Stimulated activated CD4-positive, alpha-beta T cell treated with anti-CD3 and anti-CD28 coated beads, TNF-alpha, amount 100 ng/mL, for 4 hours (primary cell): ENCODE measurements around the gene ADAM10.
"Not testable (repeated sequence)": the region's sequence is repeated elsewhere in the genome, so short reads cannot be mapped to it uniquely, and the experiment has no call there.

Experiments
- DNase-seq, 3 experiments: peaks; one replicate each; pipeline ENCODE4 v3.0.0-alpha.2; 2020; ENCODE audit warnings: low read depth in 3 of 3

The ADAM10 gene

GRCh38 chr15:58608129-58608590 is 141.3 kb downstream of the ADAM10 start:
- DNase-seq: no peak

- DNase-seq: no peak
These were observed 142.9 kb downstream of the ADAM10 start for GRCh38 chr15:58606577-58607080.

- no peak for DNase-seq
These were observed 143.5 kb downstream of the ADAM10 start for GRCh38 chr15:58605931-58606530.

GRCh38 chr15:58604455-58604923 is 145.0 kb downstream of the ADAM10 start:
- no peak for DNase-seq

GRCh38 chr15:58603927-58604326 is 145.6 kb downstream of the ADAM10 start:
- not testable (repeated sequence) for DNase-seq

- no peak for DNase-seq
These were observed 146.7 kb downstream of the ADAM10 start for GRCh38 chr15:58602823-58603222.

- no peak for DNase-seq
These were observed 150.7 kb downstream of the ADAM10 start for GRCh38 chr15:58598829-58599210.

- DNase-seq: no peak
These were observed 151.3 kb downstream of the ADAM10 start for GRCh38 chr15:58597943-58598828.

- no peak for DNase-seq
These were observed 153.8 kb downstream of the ADAM10 start for GRCh38 chr15:58595516-58596263.

GRCh38 chr15:58594898-58595297 is 154.6 kb downstream of the ADAM10 start:
- DNase-seq: no peak

GRCh38 chr15:58593870-58594269 is 155.6 kb downstream of the ADAM10 start:
- no peak for DNase-seq

- DNase-seq: no peak
These were observed 158.6 kb downstream of the ADAM10 start for GRCh38 chr15:58590926-58591325.

GRCh38 chr15:58590236-58590635 is 159.3 kb downstream of the ADAM10 start:
- no peak for DNase-seq

GRCh38 chr15:58589047-58589446 is 160.5 kb downstream of the ADAM10 start:
- DNase-seq: no peak

GRCh38 chr15:58588096-58588495 is 161.4 kb downstream of the ADAM10 start:
- no peak for DNase-seq

GRCh38 chr15:58587486-58587885 is 162.0 kb downstream of the ADAM10 start:
- no peak for DNase-seq

GRCh38 chr15:58585693-58586443 is 163.6 kb downstream of the ADAM10 start:
- no peak for DNase-seq

GRCh38 chr15:58584789-58585461 is 164.6 kb downstream of the ADAM10 start:
- no peak for DNase-seq

GRCh38 chr15:58583171-58583908 is 166.2 kb downstream of the ADAM10 start:
- DNase-seq: no peak

GRCh38 chr15:58582160-58582559 is 167.3 kb downstream of the ADAM10 start:
- DNase-seq: no peak
